HUDEP-2 (cell line): Measurements from ENCODE around the gene SNX2.
A peak's percentile ranks its signal among the peaks of the same experiment; 100 is the strongest.
"Not testable (repeated sequence)": the region's sequence is repeated elsewhere in the genome, so short reads cannot be mapped to it uniquely, and the experiment has no call there.

Source experiments
- DNase-seq, 76 experiments: peaks; one replicate each; lab custom pipeline; 2025; ENCODE audit not compliant: unreplicated experiment in 76 of 76; lab: John Stamatoyannopoulos, UW

SNX2 gene

GRCh38 chr5:122774861-122775549, at the start of gene SNX2:
SNX2 (plus strand) TSS chr5:122775080; CDS start chr5:122775104, 24 bp downstream.
- DNase-seq = peak in 74 of 76 experiments; percentile 10 to 93 (median 81)

GRCh38 chr5:122727112-122727541, 47.8 kb upstream of the SNX2 start:
- DNase-seq = no peak

- no peak for DNase-seq
These were observed 44.8 kb upstream of the SNX2 start for GRCh38 chr5:122730037-122730436.

- DNase-seq = no peak
These were observed 44.4 kb upstream of the SNX2 start for GRCh38 chr5:122730456-122730855.

- no peak for DNase-seq
These were observed 38.6 kb upstream of the SNX2 start for GRCh38 chr5:122736086-122736845.

- DNase-seq = no peak
These were observed 36.8 kb upstream of the SNX2 start for GRCh38 chr5:122738088-122738487.

GRCh38 chr5:122741681-122742080, 33.2 kb upstream of the SNX2 start:
- peak in 3 of 76 experiments; percentile 3 to 44 (median 19) for DNase-seq

GRCh38 chr5:122743261-122743660, 31.6 kb upstream of the SNX2 start:
- DNase-seq = no peak

- DNase-seq = no peak
These were observed 29.3 kb upstream of the SNX2 start for GRCh38 chr5:122745597-122745996.

GRCh38 chr5:122749886-122750285, 25.0 kb upstream of the SNX2 start:
- no peak for DNase-seq

GRCh38 chr5:122751293-122751782, 23.5 kb upstream of the SNX2 start:
- DNase-seq = no peak

GRCh38 chr5:122753500-122753899, 21.4 kb upstream of the SNX2 start:
- DNase-seq = no peak

- DNase-seq = no peak
These were observed 19.1 kb upstream of the SNX2 start for GRCh38 chr5:122755783-122756182.

GRCh38 chr5:122756264-122756911, 18.5 kb upstream of the SNX2 start:
- DNase-seq = no peak

GRCh38 chr5:122757285-122757684, 17.6 kb upstream of the SNX2 start:
- DNase-seq = no peak

- no peak for DNase-seq
These were observed 15.4 kb upstream of the SNX2 start for GRCh38 chr5:122759241-122760070.

GRCh38 chr5:122760236-122760635, 14.6 kb upstream of the SNX2 start:
- no peak for DNase-seq

GRCh38 chr5:122761115-122761514, 13.8 kb upstream of the SNX2 start:
- DNase-seq = no peak

GRCh38 chr5:122761896-122762295, 13.0 kb upstream of the SNX2 start:
- DNase-seq = not testable (repeated sequence)

GRCh38 chr5:122766130-122766529, 8.8 kb upstream of the SNX2 start:
- no peak for DNase-seq
